Medulla oblongata (tissue), 1 donor: ENCODE measurements around the gene GRK3.

Experiments
- DNase-seq: peaks from one replicate; pipeline ENCODE4 v3.0.0-alpha.2; 2015; ENCODE audit errors: extremely low spot score

GRK3 gene

DNA sequence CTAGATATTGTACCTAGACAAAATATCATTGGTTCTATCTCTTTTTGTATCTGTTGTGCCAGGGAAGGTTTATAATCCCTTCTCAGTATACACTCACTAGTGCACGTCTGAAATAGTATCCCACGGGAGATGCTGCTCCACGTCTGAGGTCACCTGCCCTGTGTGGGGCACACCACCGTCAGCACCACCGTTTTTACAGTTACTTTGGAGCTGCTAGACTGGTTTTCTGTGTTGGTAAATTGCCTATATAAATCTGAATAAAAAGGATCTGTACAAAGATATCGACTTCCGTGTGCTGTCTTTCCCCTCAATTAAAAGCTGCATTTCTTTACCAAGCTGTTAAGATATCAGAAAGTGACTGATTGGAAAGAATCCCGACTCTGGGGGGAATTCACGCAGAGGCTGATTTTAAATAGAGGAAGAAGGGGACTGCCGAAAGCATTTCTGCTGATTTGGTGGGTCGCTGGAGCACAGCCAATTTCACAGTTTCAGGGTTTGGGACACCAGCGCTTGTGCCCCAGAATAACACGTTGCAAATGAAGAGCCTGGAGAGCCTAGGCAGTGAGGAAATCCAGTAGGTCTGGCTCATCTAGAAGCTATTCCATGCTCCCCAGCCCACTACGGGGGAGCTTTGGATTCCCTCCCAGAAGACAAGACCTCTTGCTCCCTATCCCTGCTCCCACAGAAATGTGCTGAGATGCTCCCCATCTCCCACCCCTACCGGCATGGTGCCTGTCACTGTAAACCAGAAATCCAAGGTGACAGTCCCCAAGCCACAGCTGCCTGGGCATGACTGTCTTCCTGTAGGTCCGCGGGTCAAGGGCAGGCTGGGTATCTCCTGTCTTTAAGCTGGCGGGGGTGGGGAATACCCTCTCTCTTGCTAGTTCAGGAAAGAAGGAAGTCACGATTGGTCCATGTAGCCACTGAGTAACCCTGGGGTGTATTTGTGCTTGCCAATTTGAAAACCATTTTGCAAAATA, 164.8 kb downstream of the GRK3 start:
- DNase-seq: no peak

DNA sequence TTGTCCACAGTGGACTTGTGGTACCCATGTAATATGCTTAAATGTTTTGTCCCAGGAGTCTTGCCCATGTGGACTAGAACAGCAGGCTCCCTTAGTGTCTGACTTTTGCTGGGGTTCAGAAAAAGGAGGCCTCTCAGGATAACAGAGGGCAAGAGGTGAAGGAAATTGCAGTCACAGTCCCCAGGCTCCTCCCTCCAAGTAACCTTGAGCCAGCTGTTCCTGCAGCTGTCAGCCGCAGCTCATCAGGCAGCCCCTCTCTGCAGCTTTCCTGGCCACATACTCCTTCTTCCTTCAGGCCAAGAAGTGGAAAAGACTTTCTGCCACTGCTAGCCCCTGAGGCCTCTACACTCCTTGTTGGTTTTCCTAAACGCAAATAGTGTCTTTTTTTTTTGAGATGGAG, 171.2 kb downstream of the GRK3 start:
- no peak for DNase-seq

DNA sequence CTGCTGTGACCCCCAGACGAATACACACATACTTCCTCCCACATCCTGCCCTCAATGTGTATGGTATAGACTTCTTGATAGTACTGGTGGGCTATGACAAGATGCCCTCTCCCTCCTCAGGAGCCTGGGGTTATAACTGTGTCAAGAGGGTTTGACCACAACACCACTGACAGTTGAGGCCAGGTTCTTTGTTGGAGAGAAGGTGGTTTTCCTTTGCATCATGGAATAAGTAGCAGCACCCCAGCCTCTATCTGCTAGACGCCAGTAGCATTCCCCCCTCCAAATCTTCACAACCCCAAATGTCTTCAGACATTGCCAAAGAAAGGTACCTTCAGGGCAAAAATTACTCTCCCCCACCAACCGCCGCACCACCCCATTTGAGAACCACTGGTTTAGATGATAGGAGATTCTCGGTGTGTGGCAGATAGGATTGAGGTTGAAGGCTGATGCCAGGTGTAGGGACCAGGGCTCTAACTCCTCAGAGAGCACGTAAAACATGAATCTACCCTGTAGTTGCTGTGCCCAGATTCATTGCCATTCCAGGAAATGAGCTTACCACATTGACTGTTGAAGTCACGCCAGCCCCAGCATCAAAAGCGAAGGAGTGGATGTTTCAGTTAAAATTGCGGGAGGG, 172.0 kb downstream of the GRK3 start:
- no peak for DNase-seq

DNA sequence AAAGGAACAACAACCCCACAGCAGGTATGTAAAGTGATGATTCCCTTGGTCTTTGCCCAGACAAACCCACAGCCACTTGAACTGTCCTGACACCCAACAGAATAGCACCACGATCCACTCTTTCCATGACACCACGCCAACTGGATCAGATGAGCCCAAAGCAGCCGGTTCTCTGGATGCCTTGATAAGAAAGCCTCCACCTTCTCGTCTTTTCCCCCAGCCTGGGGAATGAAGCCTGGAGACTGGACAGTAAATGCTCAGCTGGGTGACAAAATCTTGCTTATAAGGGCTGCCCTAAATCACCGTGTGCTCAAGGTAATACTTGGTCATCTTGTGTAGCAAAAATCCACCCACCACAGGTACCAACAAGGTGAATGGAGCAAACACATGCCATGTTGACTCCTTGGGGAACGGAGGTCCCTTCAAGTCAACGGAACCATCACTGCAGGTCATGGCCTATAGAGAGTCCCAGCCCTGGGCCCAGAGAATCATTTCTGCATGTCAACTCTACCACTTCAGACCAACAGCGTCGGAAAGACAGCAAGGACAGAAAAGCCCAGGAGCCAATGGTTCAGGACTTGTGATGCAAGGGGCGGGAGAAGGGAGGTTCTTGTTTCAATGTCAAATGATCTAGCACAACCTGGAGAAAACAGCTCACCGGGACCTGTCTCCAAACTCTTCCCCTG, 175.3 kb downstream of the GRK3 start:
- DNase-seq: no peak

DNA sequence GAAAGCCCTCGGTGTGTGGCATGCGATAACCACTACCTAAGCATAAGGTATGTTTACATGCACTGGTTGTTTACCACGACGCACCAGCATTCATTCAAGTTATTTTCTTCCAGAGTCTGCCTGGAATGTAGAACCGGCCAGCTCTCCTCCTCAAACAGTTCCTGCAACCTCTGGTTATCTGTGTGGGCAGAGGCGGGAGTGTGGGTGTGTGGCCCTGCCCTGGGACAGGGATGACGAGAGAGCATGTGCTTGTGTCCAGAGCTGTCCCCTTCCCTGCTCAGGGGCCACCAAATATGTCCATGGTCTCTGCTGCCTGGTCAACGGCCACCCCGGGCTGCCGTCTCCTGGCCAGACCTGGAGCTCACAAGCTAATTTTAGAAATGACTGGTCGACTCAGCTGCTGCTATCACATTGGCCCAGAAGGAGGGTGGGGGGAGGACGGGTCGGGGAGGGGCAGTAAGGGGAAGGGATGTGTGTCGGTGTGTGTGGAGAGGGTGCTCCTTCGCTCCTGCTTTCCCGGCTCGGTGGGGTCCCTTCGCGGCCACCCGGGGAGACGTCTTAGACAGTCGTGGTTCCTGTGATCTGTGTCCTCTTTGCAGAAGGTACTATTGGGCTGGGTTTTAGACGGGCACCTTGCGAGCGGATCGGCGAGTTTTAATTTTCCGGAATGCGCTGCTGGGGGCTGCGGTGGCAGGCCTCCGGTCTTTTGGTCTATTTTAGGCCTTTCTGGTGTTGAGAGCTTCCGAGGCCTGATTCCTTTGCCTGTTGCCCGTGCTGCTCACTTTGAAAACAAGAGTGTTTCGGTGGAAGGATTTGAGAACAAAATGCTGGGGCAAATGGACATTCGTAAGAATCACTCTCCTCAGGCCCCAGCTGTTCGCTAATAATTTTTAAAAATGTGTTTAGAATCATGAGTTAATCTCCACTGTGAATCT, 177.5 kb downstream of the GRK3 start, which contains the start of gene MYO18B:
MYO18B (plus strand) TSS at position 497 of the 935 bp plus-strand sequence. CDS start 18,905 bp downstream, outside the sequence.
- no peak for DNase-seq

DNA sequence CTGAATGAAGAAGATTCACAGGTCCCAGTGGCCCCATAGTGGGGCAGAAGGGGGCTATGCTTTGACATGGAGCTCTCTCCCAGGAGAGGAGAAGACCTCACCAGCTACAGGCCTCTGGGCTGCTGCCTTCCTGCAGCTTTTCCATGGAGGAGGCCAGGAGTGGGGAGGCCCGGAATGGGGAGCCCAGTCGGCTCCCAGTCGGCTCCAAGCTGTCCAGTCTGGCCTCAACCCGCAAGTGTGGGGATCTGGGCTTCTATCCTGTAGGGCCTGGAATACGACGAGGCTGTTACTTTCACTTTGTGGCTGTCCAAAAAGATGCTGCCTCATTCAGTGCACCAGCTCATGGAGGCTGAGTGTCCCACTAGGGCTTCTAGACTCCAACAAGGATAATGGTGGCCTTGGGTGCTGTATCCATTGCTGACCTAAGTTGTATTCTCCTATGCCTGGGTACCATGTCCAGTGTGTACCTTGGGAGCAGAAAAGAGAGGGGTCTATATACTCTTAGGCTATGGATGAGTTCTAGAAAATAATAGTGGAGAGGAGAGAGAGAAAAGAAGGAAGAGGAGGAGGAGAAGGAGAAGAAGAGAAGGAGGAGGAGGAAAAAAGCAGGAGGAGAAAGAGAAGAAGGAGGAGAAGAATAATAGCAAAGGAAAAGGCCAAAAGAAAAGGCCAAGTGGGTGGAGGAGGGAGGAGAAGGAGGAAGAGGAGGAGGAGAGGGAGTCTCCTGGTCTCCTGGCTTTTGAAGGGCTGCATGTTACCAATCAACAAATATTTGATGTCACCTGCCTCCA, 178.6 kb downstream of the GRK3 start:
- DNase-seq: no peak

DNA sequence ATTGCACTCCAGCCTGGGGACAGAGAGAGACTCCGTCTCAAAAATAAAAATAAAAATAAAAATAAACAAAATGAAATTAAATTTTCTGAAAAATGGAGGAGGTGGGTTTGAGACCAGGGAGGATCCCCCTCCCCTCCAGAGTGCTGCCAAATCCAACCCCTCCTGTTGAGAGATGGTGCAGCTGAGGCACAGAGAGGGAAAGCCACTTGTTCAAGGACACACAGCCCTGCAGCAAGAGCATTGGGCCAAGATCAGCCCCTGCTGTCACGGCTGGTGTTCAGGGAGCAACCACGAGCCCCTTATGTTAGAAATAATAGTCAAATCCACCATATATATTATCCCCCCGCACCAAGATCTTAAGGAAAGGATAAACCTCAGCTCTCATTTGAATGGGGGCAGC, 180.2 kb downstream of the GRK3 start:
- DNase-seq: no peak

DNA sequence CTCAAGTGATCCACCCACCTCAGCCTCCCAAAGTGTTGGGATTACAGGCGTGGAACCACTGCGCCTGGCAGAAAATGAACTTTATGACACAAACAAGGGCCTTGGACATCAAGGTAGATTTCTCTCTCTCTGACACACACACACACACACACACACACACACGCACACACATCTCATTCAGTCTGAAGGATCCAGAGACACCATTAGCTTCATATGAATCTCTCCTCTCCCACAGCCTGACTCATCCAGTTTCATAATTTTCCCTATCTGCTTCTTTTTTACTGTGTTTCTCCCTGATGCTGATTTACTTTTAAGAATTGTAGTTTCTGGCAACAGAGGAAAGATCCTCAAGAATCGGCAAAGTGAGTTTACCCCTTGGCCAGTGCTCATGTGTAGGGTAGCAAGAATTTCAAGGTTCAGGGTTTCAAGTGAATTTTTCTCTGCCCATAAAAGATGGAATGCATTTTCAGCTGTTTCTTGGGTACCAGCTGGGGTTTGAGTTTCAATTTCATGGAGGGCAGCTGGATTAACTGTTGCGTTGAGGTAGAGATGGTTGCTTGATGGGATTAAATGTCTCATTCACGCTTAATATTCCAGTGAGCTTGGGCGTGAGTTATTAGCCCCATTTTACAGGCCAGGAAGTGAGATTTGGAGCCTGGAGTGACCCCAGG, 181.0 kb downstream of the GRK3 start:
- no peak for DNase-seq

DNA sequence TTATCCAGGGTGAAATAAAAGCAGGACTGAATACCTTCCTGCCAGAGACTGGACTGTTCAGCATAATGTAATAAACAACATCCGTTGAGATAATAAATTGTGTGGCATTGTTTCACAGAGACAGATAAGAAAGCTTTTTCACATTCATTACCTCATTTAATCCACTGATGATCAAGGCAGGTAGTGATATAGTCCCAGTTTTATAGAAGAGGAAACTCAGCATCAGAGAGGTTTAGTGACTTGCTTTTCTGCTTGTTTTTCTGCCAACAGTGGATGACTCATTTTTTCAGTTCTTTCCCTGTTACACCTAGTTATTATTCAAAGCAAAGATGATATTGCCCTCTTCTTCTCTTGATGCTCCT, 181.5 kb downstream of the GRK3 start:
- DNase-seq: no peak

DNA sequence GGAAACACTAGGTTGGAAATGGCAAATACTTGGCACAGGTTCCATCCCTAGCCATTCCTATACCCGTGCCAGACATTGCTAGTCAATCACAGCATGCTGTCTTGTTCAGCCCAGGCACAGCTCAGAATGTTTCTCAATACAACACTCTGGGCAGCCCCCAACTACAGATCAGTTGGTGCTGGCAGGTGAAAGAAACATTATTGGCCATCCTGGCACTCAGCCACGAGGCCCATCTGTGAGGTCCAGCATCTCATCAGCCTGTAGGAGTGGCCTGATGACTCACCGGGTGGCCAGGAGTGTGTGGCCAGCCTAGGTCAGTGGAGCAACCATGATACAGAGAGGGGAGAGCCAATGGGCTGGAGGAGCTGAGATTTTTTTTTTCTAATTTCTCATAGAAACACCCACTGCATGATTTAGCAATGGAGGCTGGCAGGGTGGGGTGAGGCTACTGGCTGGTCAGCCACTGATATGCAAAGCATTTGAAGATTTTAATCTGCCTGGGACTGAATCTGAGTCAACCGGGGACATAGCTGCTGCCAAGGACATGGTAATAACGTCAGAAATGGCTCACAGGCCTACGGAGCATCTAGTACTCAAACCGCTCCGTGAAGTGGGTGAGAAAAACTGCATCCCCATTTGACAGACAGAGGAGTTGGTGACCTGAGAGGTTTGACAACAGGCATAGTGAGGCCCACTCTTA, 182.9 kb downstream of the GRK3 start:
- DNase-seq: no peak

DNA sequence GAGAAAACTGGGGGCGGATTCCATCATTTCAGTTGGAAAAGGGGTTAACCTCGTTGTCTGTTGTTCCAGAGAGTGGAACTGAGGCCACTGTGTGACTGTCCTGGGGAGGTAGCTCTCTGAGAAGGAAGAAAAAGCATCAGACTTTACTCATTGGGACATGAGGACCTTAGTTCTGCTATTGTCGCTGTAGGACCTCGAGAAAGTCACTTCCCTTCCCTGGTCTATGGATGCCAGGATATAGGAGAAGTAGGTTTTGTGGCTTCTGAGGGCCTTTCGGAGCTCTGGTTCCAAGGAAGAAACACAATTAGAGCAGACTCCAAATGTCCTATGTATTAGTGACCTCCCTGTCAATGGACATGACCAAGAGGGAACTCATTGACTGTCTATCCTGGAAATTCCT, 183.7 kb downstream of the GRK3 start:
- DNase-seq: no peak

DNA sequence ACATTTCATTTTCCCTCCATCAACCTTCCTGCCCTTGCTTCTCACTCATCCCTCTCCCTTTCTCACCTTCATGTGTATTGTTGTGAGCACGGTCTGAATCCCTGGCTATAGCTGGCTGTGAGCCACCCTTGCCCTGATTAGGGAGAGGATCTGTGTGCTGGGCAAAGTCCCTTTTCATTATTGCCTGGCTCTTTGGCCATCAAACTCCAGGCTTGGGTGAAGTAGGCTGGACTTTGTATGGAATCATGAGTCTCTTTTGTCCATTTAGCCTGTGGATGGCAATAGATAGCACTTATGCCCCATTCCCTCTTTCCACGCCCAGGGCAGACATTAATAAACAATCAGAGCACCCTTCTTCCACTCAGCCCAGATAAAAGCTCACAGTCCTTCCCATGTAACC, 184.2 kb downstream of the GRK3 start:
- no peak for DNase-seq

DNA sequence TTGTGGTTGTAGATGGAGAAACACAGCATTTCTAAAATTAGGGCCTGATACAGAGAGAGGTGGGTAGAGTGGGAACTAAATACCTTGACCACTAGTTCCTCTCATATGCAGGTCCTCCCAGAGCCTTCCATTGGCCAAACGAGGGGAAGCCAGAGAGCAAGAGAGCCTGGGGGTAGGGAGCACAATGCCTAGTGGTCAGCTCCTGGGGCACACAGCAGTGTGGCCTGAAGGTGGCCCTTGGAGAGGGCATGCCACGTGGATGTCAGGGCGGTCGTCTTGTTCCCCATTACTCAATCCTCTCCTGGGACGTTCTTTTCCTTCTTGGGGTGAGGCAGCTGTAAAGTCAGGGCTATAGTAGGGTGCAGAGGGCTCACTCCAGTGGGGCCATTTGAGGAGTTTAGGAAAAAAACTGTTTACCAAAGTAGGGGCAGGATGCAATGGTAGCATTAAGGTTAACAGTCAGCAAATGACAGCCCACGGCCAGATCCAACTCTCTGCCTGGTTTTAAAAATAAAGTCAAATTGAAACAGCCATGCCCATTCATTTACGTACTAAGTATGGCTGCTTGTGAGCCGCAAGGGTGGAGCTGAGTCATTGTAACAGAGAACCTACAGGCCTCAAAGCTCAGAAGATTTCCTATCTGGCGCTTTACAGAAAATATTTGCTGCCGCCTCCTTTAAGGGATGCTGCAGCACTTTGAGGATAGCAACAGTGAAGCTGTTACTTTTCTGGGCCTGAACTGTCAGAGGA, 185.1 kb downstream of the GRK3 start:
- DNase-seq: no peak

DNA sequence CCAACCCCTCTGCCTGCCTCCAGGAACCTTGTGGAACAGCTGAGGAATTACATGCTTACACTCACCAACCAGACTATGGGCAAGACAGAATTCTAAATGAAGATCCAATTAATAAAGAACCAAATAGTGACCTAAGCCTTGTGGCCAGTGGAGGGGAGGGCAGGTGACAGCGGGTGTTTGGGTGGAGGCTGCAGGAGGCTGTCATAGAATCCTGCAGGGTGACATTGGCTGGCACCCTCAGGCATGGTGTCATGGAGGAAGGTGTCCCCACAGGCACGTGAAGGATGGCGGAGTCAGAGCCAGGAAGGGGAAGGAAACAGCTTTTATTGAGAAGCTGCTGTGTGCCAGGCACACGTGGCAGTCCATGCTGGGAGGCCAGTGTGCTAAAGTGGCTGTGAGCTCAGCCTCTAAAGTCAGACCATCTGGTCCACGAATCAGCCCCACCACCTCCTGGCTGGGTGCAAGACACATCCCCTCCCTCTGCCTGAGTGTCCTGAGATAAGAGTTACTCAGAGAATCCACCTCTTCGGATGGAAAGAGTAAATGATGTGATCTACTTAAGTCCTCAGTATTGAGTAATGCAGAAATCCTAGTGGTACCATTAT, 186.2 kb downstream of the GRK3 start:
- no peak for DNase-seq

DNA sequence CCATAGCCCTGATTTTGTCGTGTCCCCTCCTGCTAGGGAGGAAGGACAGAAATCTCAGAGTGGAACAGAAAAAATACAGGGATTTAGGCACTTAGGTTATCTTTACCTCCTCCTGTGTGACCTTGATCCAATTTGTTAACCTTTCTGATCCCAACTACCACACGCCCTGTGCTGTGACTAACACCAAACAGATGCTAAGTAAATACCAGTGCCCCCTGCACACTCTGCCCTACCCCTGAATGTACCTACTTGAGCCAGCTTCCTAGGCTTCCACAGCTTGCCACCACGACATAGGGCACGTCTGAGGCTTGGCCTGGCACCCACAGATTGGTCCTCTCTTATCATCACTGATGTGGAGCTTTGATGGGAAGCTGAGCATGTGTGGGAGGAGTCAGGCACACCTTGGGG, 186.7 kb downstream of the GRK3 start:
- no peak for DNase-seq

DNA sequence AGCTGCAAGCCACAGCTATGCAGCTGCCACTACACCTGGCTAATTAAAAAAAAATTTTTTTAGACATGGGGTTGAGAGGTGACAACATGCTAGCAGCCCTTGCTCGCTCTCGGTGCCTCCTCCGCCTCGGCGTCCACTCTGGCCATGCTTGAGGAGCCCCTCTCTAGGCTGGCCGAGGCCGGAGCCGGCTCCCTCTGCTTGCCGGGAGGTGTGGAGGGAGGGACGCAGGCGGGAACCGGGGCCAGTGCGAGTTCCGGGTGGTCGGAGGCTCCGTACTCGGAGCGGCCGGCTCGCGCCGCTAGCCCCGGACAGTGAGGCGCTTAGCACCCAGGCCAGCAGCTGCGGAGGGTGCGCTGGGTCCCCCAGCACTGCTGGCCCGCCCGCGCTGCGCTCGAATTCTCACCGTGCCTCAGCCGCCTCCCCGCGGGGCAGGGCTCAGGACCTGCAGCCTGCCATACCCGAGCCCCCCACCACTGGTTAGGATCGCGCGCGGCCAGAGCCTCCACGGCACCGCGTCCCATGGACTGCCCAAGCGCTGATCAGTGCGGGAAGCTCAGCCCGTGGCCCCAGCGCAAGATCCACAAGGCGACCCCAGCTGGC, 188.2 kb downstream of the GRK3 start:
- no peak for DNase-seq

DNA sequence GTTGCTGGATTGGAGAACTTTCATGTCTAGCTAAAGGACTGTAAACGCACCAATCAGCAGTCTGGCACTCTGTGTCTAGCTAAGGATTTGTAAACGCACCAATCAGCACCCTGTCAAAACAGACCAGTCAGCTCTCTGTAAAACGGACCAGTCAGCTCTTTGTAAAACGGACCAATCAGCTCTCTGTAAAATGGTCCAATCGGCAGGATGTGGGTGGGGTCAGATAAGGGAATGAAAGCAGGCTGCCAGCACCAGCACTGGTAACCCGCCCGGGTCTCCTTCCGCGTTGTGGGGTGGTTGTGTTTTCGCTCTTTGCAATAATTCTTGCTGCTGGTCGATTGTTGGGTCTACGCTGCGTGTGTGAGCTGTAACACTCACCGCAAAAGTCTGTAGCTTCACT, 188.8 kb downstream of the GRK3 start:
- no peak for DNase-seq
